PC-9 (cell line): ENCODE measurements around the gene CCNF. TPM values are rescaled to one million over a fixed set of nuclear protein-coding genes. Genes with fewer than 3 reads are reported as not detected.

Source experiments
- BruUV-seq: library from RNA; stranded (reverse); fragments of 400-500 nt; replicated peaks from 2 replicates; lab custom pipeline; 2021; lab: Mats Ljungman, UMichigan
- CTCF ChIA-PET: fragments of 300-600 bp; sonication (Branson Sonifier 250); formaldehyde crosslinking; loops from one replicate; lab custom pipeline; 2022; ENCODE audit warnings: antibody characterized with exemption; lab: Charles Lee
- POLR2A ChIA-PET: fragments of 300-600 bp; sonication (Branson Sonifier 250); formaldehyde crosslinking; loops from one replicate; lab custom pipeline; 2022; ENCODE audit warnings: antibody characterized with exemption; ENCODE audit not compliant: unreplicated experiment; lab: Charles Lee
- DNase-seq, 2 experiments: peaks; one replicate each; pipeline versions ENCODE4 v3.0.0 to v3.0.0-alpha.2; 2015 to 2022; ENCODE audit warnings: mixed read lengths in 1 of 2
- H2AFZ ChIP-seq: fragments of 200-600 bp; sonication (generic); 2 replicates; pipeline ENCODE4 v1.8.1; 2017; ENCODE audit warnings: antibody characterized with exemption
- H3F3A ChIP-seq: fragments of 200-600 bp; sonication (generic); 2 replicates; pipeline ENCODE4 v1.8.1; 2017; ENCODE audit warnings: antibody characterized with exemption, mild to moderate bottlenecking, low read depth; ENCODE audit not compliant: insufficient read depth
- H3K27ac ChIP-seq: fragments of 200-600 bp; sonication (generic); 2 replicates; pipeline ENCODE4 v1.6.1; 2016; ENCODE audit warnings: mixed run types
- H3K27me3 ChIP-seq: fragments of 200-600 bp; sonication (generic); 2 replicates; pipeline ENCODE4 v1.6.1; 2016; ENCODE audit warnings: low read depth, mixed run types; ENCODE audit not compliant: insufficient read depth
- H3K36me3 ChIP-seq: fragments of 200-600 bp; sonication (generic); 2 replicates; pipeline ENCODE4 v1.6.1; 2016; ENCODE audit warnings: low read depth, mixed run types
- H3K4me1 ChIP-seq: fragments of 200-600 bp; sonication (generic); replicated peaks from 2 replicates; pipeline ENCODE4 v1.6.1; 2016; ENCODE audit warnings: mixed run types; ENCODE audit not compliant: insufficient read depth
- H3K4me2 ChIP-seq: fragments of 200-600 bp; sonication (generic); 2 replicates; pipeline ENCODE4 v1.6.1; 2017; ENCODE audit warnings: mixed run types
- H3K4me3 ChIP-seq: fragments of 200-600 bp; sonication (generic); 2 replicates; pipeline ENCODE4 v1.6.1; 2016; ENCODE audit warnings: mixed run types
- H3K79me2 ChIP-seq: fragments of 200-600 bp; sonication (generic); 2 replicates; pipeline ENCODE4 v1.6.1; 2017; ENCODE audit warnings: low read depth, mixed run types
- H3K9me2 ChIP-seq: fragments of 200-600 bp; sonication (generic); 2 replicates; pipeline ENCODE4 v1.8.1; 2017; ENCODE audit warnings: mild to moderate bottlenecking; ENCODE audit not compliant: insufficient read depth
- H3K9me3 ChIP-seq: fragments of 200-600 bp; sonication (generic); 2 replicates; pipeline ENCODE4 v1.8.1; 2016; ENCODE audit warnings: low read depth; ENCODE audit not compliant: insufficient read depth
- H4K20me1 ChIP-seq: fragments of 200-600 bp; sonication (generic); 2 replicates; pipeline ENCODE4 v1.8.1; 2017; ENCODE audit not compliant: insufficient read depth
- CTCF ChIP-seq: fragments of 200-600 bp; sonication (generic); conservative IDR thresholded peaks from 2 replicates; pipeline ENCODE4 v1.6.1; 2017; ENCODE audit warnings: mixed run types, antibody characterized with exemption, mild to moderate bottlenecking, moderate library complexity
- EZH2 ChIP-seq: fragments of 200-600 bp; sonication (generic); IDR thresholded peaks from 2 replicates; pipeline ENCODE4 v1.8.0; 2017; ENCODE audit warnings: antibody characterized with exemption, low read depth
- intact Hi-C: fragments of 100-400 bp; cut with micrococcal nuclease; formaldehyde crosslinking; loops from one replicate; pipeline ENCODE4 v1.10.0; 2022; ENCODE audit not compliant: unreplicated experiment
- total RNA-seq: library from RNA; stranded (reverse); gene quantifications from 2 replicates; pipeline ENCODE4 v1.2.3, GENCODE V29; 2021

CCNF gene
- total RNA-seq, 1 experiment from 2014 or later: 69.0 TPM

DNA sequence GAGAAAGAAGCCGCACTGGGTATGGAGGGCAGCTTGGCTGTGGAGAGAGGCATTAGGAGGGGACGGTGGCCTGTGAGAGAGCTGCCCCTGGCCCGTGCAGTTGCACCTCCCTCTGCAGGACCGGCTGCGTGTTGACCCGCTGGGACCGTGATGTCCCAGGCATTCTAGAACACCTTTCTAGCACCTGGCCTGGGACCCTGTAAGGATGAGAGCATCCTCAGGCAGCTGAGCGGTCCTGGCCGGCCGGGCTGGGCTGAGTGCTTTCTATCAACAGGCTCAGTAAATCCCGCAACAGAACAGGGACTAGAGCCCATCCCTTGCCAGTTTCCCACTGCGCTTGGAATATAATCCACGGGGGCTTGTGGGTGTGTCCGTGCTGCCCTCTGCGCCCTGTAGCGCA is 60.3 kb downstream of the CCNF start:
- H3K27ac ChIP-seq: no peak overlapping the region
- no peaks in the 10 kb centered on the region for H4K20me1 ChIP-seq
- H3K79me2 ChIP-seq: no peaks in the 10 kb centered on the region; the same call in 1 of the 2 replicates
- ChIA-PET POLR2A (no interaction called here), CTCF (no interaction called here)
- H3K4me2 ChIP-seq: no peak overlapping the region
- H3K27me3 ChIP-seq: no peaks in the 10 kb centered on the region
- no peaks in the 10 kb centered on the region for H3K9me2 ChIP-seq
- no peaks in the 10 kb centered on the region for H3K4me1 ChIP-seq
- BruUV-seq: no TSS peak
- TF ChIP-seq EZH2 (no peak), CTCF (no peak)
- no peak overlapping the region for H3K4me3 ChIP-seq
- DNase-seq: no peak
- no peaks in the 10 kb centered on the region for H3K36me3 ChIP-seq
- no peaks in the 10 kb centered on the region for H3K9me3 ChIP-seq
- H2AFZ ChIP-seq: no peak overlapping the region
- no peaks in the 10 kb centered on the region for H3F3A ChIP-seq
- intact Hi-C loops: no loop called here

GRCh38 chr16:2490190-2491105 is 61.2 kb downstream of the CCNF start:
- H3K36me3 ChIP-seq: no peaks in the 10 kb centered on the region
- no peaks in the 10 kb centered on the region for H3K27me3 ChIP-seq
- H3K27ac ChIP-seq: no peak overlapping the region
- no peaks in the 10 kb centered on the region for H3K9me2 ChIP-seq
- POLR2A ChIA-PET: no interaction called here
- H4K20me1 ChIP-seq: no peaks in the 10 kb centered on the region
- no peaks in the 10 kb centered on the region; the same call in 1 of the 2 replicates for H3K79me2 ChIP-seq
- CTCF ChIA-PET: no interaction called here
- TF ChIP-seq CTCF: no peak
- no peak for TF ChIP-seq EZH2
- DNase-seq: no peak
- H3K9me3 ChIP-seq: no peaks in the 10 kb centered on the region
- H2AFZ ChIP-seq: no peak overlapping the region
- H3K4me2 ChIP-seq: no peak overlapping the region
- intact Hi-C loops: no loop called here
- H3K4me3 ChIP-seq: no peak overlapping the region
- no TSS peak for BruUV-seq
- no peaks in the 10 kb centered on the region for H3K4me1 ChIP-seq
- H3F3A ChIP-seq: no peaks in the 10 kb centered on the region

DNA sequence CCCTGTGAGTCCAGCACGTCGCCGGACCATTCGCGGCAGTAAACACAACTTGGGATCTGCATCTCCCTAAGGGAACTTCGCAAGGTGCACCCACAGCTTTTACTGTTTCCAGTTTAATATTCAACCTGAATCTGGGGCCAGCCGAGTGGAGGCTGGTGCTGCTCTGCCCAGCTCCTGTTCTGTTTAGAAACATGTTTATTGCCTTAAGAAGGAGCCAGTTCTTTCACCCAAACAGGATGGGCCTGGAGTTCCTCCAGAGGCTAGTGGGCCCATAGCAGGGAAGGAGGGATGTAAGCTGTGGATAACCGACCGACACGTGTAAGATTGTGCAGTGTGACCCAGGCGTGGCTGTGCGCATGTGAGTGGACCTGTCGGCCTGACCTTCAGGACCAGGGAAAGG is 63.0 kb downstream of the CCNF start:
- intact Hi-C loops: no loop called here
- H3F3A ChIP-seq: no peaks in the 10 kb centered on the region
- CTCF ChIA-PET: no interaction called here
- H3K9me2 ChIP-seq: no peaks in the 10 kb centered on the region
- no peaks in the 10 kb centered on the region for H4K20me1 ChIP-seq
- H3K36me3 ChIP-seq: no peaks in the 10 kb centered on the region
- no peaks in the 10 kb centered on the region for H3K9me3 ChIP-seq
- H3K27me3 ChIP-seq: no peaks in the 10 kb centered on the region
- no peaks in the 10 kb centered on the region; the same call in 1 of the 2 replicates for H3K79me2 ChIP-seq
- TF ChIP-seq CTCF (no peak), EZH2 (no peak)
- no peak for DNase-seq
- no peak overlapping the region for H3K27ac ChIP-seq
- POLR2A ChIA-PET: no interaction called here
- H3K4me1 ChIP-seq: no peaks in the 10 kb centered on the region
- H3K4me3 ChIP-seq: no peak overlapping the region
- no peak overlapping the region for H2AFZ ChIP-seq
- H3K4me2 ChIP-seq: no peak overlapping the region
- no TSS peak for BruUV-seq
